GM20431 (cell line): ENCODE results near the gene LRRC43.
"Not testable (repeated sequence)": the region's sequence is repeated elsewhere in the genome, so short reads cannot be mapped to it uniquely, and the experiment has no call there.

Experiments used
- in situ Hi-C: fragments of 300-500 bp; cut with MseI, MboI; formaldehyde crosslinking; loops from one replicate; pipeline ENCODE4 v1.15.0; 2020; ENCODE audit warnings: low sequenced_read_pairs; ENCODE audit not compliant: unreplicated experiment

LRRC43 gene

DNA sequence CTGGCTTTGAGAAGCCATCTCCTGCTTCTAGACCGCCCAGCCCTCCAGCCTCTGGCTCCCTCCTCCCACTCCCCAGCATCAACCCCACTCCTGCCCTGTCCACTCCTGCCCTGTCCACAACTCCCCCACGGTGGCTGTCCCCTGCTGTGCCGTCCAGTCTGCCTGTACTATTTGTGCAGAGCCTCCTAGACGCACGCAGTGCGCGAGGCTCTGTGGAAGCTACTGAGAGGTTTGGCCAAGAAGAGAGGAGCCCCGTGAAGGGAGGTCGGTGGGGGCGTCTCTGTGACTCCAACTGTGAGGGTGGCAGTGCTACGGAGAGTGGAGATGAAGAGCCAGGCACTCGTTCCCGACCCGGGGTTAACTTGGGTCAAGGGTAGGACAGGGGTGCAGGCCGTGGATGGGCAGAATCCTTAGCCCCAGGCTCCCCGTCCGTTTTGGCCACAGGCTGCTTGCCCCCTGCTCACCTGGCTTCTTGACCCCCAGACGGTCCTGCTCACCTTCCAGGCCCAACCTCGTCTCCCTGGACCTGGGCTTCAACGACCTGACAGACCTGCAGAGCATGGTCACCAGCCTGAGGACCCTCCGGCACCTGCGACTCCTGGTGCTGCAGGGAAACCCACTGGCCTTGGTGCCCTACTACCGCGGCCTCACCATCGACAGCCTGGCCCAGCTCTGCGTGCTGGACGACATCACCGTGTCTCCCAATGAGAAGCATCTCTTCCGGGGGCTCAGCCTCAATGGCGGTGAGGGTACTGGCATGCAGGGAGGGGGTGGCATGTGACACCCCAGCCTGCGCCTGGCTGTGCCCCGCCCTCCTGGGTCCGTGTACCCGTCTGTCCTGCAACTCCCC, 6.9 kb downstream of the LRRC43 start:
- in situ Hi-C loops = no loop called here

DNA sequence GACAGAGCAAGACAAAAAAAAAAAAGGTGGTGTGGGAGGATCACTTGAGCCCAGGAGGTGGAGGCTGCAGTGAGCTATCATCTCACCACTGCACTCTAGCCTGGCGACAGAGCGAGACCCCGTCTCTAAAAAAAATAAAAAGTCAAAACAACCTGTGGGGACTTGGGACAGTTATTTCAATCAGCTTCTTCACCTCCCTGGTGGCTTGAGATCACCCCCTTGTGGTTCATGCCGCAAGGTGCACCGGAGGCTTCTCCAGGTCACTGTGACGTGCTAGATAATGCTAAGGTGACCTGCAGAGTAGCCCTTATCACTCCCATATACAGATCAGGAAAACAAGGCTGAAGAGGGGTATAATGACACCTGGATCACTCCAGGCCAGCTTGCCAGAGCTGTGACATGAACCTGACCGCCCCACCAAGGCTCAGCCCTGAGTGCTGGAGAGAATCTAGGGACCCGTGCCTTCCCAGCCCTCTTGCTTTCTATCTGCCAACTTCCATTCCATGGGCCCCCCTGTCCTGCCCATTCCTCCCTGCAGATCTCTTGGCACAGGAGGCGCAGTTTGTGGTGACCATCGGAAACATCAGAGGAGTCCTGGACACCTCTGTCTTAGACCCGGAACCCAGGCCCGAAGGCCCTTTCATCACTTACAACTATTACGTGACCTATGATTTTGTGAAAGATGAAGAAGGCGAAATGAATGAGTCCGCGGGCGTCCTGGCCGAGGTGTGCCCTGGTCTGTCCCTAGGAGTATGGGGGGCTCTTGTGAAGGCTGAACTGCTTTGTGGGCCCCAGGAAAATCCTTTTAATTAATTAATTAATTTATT, 8.1 kb downstream of the LRRC43 start:
- in situ Hi-C loops = no loop called here

DNA sequence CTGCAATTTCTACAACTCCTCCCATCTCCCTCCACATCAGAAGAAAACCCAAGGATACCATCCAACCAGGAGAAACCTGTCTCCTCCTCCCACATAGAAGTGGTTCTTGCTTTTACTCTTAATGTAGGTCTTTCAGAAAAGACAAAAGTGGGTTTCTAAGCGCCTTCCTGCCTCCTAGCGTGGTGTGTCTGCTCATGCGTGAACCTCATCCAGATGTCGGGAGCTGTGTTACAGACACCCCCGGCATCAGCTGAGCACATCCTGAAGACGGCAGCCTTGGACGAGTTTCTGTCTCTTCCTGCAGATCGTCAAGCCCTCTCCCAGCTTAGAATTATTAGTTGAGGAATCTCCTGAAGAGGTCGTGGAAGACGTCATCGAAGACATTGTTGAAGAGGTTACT, 9.5 kb downstream of the LRRC43 start:
- in situ Hi-C loops = no loop called here

DNA sequence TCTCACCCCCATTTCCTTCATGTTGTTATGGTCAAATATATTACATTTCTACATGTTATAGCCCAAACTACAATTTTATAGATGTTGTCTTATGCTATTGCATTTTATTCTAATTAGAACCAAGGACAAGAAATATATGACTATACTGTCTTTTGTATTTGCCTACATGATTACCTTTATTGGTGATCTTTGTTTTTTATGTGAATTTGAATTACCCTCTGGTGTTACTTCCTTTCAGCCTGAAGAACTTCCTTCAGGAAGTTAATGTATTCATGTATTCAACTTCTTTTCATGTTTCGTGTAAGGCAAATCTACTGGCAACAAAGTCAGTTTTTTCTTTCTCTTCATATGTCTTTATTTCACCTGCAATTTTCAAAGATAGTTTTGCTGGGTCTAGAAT, 11.9 kb downstream of the LRRC43 start:
- in situ Hi-C loops = no loop called here

DNA sequence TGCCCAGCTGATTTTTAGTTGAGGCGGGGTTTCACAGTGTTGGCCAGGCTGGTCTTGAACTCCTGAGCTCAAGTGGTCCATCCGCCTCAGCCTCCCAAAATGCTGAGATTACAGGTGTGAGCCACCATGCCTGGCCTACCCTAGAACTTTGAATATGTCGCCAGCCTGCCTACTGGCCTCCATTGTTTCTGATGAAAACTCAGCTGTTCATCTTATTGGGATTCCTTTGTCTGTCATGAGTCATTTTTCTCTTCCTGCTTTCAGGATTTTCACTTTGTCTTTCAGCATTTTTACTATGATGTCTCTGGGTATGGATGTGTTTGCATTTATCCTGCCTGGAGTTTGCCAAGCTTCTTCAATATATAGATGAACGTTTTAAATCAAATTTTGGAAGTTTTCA, 12.5 kb downstream of the LRRC43 start:
- in situ Hi-C loops = no loop called here

DNA sequence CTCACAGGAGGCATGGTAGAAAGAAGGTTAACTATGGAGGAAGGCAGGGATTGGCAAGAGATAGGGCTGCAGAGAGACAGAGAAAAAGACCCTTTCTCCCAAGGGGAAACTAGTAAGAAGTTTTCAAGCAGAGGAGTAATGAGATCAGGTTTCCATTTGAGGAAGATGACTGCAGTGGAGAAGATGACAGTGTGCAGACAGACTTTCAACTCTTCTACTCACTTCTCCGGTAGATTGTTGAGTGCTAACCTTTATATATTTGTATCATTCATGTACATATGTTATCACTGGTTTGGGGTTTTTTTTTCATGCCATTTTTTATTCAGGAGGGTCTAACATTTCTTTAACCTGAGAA, 14.7 kb downstream of the LRRC43 start:
- in situ Hi-C loops = no loop called here

DNA sequence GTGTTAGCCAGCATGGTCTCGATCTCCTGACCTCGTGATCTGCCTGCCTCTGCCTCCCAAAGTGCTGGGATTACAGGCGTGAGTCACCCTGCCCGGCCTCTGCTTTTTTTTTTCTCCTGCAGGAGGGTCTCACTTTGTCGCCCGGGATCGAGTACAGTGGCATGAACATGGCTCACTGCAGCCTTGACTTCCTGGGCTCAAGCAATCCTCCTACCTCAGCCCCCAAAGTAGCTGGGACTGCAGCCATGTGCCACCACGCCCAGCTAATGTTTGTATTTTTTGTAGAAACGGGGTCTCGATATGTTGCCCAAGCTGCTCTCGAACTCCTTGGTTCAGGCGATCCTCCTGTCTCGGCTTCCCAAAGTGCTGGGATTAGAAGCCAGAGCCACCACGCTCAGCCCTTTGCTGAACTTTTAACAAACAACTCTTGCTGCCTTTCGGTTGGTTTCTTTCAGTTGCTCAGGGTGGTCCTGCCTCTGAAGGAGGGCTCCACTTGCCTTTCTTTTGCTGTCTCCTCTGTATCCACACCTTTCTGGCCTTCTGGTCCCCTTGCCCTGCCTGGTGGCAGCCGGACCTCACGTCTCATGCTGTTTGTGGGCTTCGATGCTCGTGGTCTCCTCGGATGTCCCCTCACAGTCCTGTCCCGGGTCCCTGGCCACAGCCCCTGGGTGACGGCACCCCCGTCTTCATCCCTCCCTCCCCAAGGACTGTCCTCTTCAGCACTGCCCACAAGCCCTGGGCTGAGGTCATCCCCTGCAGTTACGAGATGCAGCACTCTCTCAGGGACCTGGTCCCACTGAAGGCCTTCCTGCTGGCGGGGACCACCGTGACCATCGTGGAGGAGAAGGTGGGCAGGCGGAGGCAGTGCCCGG, 16.8 kb downstream of the LRRC43 start:
- in situ Hi-C loops = no loop called here

DNA sequence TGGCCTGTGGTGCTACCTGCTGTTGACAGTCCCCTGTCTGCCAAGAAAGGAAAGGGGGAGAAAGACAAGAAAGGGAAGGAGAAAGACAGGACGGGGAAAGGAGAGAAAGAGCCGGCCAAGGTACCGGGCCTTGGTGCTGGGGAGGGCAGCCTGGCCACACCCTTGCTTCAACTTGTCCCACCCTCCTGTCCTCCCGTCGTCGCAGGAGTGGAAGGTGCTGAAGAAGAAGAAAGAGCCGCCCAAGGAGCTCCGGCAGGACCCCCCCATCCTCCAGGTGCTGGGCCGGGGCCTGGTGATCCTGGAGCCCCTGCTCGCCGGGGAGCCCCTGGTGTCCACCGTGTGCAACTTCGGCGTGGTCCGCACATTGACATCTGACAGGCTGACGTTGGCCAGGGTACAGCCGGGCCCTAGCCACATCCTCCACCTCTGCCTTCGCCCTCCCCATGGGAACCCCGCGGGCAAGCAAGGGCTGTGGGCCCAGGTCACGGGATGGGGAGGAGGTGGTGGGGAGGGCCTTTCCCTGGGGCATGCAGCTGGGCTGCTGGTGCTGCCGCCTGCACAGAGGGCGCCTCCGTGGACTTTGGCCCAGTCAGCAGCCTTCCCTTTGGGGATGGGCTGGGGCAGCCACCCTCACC, 17.7 kb downstream of the LRRC43 start:
- in situ Hi-C loops = no loop called here

DNA sequence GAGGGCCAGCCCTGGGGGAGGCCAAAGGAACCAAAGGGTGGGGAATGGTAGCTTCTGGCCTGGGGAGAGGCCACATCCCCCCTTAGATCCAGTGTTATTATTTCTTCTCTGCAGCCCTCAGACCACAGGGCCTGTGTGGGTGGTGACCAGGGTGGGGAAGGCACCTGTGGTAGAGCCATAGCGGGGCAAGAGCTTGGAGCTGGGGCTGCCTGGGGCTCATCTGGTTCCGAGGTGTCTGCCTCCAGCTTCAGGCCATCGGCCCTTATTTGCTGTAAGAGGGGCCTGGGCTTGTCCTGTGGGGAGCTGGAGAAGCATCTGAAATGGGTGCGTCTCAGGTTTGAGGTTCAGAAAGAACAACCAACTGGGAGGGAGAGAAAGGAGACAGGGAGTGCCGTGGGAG, 18.5 kb downstream of the LRRC43 start:
- in situ Hi-C loops = no loop called here

DNA sequence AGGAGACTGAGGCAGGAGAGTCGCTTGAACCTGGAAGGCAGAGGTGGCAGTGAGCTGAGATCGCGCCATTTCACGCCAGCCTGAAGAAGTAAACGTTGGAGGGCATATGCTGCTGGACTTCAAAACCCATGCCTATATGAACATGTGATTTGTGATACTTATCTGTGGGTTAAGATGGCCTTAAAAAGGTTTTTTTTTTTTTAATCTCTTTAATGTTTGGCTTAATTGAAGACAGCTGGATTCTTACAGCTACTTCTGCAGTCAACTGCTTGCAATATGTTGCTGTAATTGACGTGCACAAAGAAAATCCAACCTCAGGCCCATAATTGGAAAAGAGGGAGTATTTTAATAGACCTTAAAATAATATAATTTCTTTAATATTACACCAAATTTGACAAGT, 19.1 kb downstream of the LRRC43 start:
- in situ Hi-C loops = no loop called here

DNA sequence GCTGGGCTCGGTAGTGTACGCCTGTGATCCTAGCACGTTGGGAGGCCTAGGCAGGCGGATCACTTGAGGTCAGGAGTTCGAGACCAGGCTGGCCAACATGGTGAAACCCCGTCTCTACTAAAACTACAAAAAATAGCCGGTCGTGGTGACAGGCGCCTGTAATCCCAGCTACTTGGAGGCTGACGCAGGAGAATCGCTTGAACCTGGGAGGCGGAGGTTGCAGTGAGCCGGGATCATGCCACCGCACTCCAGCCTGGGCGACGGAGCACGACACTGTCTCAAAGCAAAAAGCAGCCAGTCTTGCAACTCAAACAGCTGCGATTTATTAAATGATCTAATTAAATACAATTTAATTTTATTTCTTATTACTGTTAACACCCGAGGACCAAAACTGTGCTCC, 19.9 kb downstream of the LRRC43 start:
- in situ Hi-C loops = not testable (repeated sequence)

DNA sequence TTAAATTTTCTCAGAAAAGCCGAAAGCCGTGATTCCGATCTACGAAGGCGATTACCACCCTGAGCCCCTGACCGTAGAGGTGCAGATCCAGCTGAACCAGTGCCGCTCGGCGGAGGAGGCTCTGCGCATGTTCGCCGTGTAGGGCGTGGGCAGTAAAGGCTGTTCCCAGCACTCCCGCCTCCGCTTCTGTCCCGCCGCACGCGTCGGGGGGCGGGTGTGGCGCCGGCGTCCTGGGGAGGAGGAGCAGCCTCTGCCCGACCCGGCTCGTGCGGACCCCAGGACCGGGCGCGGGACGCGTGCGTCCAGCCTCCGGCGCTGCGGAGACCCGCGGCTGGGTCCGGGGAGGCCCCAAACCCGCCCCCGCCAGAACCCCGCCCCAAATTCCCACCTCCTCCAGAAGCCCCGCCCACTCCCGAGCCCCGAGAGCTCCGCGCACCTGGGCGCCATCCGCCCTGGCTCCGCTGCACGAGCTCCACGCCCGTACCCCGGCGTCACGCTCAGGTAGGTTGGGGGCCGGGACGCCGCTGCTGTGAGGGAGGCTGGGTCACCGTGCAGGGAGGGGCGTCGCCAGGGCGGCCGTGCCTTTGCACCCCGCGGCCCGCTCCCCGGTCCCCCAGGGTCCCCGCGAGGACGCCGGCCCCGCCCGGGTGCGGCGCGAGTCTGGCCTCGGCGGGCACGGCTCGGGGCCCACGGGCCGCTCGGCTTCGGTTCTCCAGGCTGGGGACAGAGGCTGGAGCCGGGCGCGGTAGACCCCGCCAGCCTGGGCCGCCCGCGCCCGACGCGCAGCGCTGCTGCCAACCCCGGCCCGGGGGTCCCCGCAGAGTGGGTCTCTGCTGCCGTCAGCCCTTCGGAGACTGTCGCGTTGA, 20.6 kb downstream of the LRRC43 start, which contains the start of gene B3GNT4:
TSS of gene B3GNT4 (plus strand) at position 409 of the 866 bp plus-strand sequence. CDS start 910 bp downstream, outside the sequence.
- in situ Hi-C loops = no loop called here

DNA sequence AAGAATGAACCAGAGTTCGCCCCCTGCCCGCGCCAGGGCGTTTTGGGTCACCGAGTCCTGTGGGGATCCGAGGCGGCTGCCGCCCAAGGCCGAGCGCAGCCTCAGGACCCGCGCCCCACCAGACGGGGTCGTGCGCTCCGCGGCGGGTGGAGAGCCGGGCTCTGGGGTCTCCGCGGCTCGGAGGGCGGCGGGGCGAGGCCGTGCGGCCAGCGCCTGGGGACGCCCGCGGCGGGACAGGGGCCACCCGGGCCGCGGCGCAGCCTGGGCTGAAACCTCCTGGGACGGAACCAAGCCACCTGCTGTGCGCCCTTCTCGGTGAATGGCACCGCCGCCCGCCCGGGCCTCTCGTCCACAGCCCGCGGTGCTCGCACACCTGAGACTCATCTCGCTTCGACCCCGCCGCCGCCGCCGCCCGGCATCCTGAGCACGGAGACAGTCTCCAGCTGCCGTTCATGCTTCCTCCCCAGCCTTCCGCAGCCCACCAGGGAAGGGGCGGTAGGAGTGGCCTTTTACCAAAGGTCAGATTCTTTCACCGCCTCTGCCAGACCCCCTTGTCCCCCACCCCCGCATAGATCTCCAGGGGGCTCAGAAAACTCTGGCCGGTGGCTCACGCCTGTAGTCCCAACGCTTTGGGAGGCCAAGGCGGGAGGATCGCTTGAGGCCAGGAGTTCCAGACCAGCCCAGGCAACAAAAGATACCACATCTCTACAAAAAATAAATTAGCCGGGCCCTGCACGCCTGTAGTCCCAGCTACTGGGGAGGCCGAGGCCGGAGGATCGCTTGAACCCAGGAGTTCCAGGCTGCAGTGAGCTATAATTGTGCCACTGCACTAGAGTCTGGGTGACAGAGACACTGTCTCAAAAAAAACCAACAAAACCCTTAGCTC, 21.5 kb downstream of the LRRC43 start:
- in situ Hi-C loops = no loop called here

DNA sequence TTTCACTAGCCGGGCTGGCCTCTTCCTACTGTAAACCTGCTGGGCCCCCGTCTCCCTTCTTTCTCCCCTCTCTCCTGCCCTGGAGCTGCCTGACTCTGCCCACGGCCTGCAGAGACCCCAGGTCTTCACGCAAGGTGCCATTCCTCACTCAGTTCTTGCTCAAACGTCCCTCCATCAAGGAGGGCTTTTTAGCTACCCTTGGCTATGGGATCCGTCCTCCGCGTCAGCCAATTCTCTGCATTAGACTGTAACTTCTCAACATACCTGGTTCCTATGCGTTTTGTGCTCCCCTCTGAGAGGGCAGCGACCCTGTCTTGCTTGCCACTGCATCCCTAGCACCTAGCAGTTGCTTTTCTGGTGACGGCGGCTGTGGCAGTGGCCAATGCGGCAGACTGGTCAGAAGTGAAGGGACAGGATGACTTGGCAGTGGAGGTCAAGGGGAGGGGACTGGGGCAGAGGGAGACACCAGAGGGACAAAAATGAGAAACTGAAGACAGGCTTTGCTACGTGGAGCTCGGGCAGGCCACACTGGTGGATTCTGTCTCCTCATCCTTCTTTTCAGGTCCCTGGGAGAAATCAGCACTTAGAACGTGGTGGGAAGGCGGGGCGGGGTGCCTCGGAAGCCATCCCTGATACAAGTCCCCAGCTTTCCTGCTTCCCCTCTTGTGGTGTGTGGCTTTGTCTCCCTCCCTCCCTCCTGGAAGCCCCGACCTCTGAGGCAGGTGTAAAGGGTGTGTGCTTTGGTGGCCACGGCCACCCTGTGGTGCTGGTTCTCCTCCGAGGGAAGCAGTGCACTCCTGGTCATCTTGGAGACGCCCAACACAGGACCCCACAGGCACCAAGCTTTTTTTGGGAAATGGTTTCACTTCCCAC, 22.4 kb downstream of the LRRC43 start:
- in situ Hi-C loops = no loop called here

DNA sequence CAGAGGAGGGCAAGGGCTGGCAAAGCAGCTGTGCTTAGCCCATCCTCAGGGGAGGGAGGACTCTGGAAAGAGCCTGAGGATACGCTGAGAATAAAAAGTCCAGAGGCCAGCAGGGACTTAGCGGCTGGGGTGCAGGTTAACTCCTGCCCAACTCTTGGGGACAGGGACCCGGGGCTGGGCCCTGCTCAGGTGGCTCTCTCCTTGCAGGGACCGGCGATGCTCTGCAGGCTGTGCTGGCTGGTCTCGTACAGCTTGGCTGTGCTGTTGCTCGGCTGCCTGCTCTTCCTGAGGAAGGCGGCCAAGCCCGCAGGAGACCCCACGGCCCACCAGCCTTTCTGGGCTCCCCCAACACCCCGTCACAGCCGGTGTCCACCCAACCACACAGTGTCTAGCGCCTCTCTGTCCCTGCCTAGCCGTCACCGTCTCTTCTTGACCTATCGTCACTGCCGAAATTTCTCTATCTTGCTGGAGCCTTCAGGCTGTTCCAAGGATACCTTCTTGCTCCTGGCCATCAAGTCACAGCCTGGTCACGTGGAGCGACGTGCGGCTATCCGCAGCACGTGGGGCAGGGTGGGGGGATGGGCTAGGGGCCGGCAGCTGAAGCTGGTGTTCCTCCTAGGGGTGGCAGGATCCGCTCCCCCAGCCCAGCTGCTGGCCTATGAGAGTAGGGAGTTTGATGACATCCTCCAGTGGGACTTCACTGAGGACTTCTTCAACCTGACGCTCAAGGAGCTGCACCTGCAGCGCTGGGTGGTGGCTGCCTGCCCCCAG, 23.4 kb downstream of the LRRC43 start:
- in situ Hi-C loops = no loop called here

DNA sequence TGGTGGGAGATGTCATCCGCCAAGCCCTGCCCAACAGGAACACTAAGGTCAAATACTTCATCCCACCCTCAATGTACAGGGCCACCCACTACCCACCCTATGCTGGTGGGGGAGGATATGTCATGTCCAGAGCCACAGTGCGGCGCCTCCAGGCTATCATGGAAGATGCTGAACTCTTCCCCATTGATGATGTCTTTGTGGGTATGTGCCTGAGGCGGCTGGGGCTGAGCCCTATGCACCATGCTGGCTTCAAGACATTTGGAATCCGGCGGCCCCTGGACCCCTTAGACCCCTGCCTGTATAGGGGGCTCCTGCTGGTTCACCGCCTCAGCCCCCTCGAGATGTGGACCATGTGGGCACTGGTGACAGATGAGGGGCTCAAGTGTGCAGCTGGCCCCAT, 24.1 kb downstream of the LRRC43 start:
- in situ Hi-C loops = no loop called here
